Measurements from ENCODE around the gene KCNK13.
"Not testable (repeated sequence)": the region's sequence is repeated elsewhere in the genome, so short reads cannot be mapped to it uniquely, and the experiment has no call there.

KCNK13 gene

DNA sequence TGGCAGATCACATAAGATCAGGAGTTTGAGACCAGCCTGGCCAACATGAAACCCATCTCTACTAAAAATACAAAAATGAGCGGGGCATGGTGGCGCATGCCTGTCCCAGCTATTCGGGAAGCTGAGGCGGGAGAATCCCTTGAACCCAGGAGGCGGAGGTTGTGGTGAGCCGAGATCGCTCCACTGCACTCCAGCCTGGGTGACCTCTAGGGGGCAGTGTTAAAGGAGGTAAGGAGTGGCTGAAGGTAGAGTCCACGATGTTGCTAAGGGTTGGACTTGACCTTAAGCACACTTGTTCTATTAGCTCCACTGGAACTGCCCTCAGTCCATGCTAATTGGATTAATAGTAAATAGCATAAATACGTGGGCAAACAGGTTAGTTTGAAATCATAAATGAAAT is 132.1 kb downstream of the KCNK13 start:
- no peak for DNase-seq (ENCODE audit: low read depth)

DNA sequence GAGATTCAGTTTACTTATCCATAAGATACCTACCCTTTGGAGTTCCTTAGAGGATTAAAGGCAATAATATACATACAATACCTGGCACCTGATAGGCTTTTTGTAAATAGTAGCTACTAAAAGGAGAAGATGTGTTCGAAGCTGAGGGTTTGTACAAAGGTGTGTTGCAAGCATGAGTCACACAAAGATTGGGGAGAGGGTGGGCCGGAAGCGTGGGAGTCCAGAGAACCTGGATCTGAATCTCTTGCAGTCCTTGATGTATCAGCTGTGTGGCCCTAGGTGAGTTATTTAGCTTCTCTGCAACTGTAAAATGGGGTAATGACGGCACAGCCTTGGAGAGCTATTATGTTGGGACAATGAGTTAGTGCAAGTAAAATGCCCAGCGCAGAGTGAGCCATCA is 132.9 kb downstream of the KCNK13 start:
- no peak for DNase-seq (ENCODE audit: low read depth)

DNA sequence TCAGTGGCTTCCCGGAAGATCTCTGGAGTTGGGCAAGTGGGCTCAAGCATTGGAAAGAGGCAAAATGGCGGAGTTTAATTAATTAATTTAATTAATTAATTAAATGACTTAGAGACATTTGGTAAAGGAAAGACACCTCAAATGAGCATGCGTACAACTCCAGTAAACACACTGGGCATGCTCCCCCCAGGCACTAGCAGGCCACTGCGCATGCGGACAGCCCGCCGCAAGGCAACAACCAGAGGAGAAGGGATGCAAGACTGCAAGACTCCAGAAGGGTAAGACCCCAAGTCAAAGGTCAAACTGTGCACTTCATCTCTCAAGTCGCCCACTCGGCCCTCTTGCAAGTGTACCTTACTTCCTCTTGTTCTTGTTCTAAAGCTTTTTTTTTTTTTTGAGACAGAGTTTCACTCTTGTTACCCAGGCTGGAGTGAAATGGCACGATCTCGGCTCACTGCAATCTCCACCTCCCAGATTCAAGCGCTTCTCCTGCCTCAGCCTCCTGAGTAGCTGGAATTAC is 136.8 kb downstream of the KCNK13 start:
- no peak for DNase-seq (ENCODE audit: low read depth)

DNA sequence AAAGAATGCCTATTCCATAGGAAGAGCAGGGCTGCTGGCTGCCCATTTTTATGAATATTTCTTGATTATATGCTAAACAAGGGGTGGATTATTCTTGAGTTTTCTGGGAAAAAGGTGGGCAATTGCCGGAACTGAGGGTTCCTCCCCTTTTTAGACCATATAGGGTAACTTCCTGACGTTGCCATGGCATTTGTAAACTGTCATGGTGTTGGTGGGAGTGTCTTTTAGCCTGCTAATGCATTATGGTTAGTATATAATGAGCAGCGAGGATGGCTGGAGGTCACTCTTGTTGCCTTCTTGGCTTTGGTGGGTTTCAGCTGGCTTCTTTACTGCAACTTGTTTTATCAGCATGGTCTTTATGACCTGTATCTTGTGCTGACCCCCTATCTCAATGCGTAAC is 138.8 kb downstream of the KCNK13 start:
- DNase-seq (ENCODE audit: low read depth) = not testable (repeated sequence)

DNA sequence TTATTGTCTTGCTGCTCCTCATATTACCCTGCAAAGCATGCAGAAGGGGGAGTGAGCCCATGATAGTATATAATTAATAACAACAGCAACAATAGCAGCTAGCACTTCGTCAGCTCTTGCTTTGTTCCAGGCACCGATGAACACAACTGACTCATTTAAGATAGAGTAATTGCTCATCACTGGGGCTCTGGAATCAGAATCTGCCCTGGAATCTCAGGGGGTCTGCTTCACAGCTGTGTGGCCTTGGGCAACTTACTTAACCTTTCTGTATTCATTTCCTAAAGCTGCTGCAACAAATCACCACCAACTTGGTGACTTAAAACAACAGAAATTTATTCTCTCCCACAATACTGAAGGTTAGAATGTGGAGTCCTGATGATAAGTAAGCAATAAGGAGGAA is 139.6 kb downstream of the KCNK13 start:
- peak; percentile 10 for DNase-seq (ENCODE audit: low read depth)

DNA sequence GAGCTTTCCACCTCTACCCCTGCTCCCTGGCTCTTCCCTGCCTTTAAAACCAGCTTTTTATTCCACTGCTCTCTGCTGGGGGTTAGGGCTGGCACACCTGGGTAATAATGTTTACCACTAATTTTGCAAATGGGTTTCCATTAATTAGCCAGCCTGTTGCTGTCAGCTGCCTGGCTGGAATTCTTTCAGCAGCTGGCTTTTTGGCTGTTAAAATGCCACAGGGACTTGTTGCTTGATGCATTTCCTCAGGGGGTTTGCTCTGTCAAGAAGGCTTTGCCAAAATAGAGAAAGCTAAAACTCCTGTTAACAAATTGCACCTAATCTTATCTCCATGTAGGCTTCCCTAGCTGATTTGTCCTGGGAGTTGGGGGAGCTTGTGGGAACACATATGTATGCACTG is 142.7 kb downstream of the KCNK13 start:
- no peak for DNase-seq (ENCODE audit: low read depth)

DNA sequence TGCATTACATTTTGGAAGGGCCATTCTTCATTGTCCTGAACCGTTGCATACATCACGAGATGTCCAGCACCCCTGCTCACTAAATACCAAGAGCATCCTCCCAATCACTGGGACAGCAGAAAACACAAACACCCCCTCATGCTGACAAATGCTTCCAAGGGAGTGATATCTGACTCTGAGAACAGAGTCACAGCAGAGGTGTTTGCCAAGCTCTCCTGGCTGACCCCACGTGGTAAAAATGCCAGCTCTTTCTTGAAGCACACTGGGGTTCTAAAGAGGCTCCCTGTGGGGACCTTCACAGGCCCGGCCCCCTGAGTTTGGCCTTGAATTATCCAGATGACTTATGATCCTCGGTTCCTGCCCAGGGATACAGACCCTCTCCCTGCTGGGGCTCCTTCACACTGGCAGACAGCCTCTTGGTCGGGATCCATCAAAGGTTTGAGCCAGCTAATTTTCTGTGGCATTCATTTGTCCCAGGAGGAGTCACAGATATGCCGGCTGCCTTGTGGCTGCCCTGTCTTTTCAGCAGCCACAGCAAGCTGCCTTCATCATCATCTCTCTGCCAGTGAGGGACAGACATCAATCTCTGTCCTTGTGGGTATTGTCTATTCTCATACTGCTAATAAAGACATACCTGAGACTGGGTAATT is 151.4 kb downstream of the KCNK13 start:
- no peak for DNase-seq (ENCODE audit: low read depth)

DNA sequence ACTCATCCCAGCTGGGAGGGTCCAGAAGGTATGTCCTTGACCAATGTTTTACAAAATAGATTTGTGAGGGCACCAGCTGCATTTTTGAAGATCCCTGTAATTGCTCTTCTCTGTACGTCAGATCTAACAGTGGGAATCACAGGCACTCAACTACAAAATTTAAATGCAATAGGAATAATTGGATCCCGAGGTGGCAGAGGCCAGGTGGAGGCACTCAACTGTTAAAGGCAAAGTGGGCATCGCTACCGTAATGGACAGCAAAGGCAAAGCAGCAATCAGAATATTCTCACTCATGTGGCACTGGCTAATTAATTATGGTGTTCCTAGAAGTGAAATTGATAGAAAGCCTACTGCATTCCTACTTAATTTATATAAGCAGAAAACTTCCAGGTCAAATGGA is 166.7 kb downstream of the KCNK13 start:
- DNase-seq (ENCODE audit: low read depth) = no peak

DNA sequence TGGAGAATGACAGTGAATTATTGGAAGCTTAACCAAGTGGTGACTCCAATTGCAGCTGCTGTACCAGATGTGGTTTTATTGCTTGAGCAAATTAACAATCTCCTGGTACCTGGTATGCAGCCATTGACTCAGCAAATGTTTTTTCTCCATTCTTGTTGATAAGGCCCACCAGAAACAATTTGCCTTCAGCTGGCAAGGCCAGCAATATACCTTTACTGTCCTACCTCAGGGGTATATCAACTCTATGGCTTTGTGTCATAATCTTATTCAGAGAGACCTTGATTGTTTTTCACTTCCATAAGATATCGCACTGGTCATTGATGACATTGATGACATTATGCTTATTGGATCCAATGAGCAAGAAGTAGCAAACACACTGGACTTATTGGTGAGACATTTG is 168.1 kb downstream of the KCNK13 start:
- DNase-seq (ENCODE audit: low read depth) = not testable (repeated sequence)

All from amniotic epithelial cell (primary cell).